ENCODE measurements around the gene AEBP2. TPM values are rescaled to one million over a fixed set of nuclear protein-coding genes. Genes with fewer than 3 reads are reported as not detected.
"Not testable (repeated sequence)": the region's sequence is repeated elsewhere in the genome, so short reads cannot be mapped to it uniquely, and the experiment has no call there.

The AEBP2 gene
- total RNA-seq, 1 donor = 15.6 TPM

- no peak for DNase-seq (ENCODE audit: low read depth in 2 of 3, low spot score in 2 of 3)
Observed at GRCh38 chr12:19421503-19422282, 17.6 kb upstream of the AEBP2 start.

GRCh38 chr12:19423166-19423930, 15.9 kb upstream of the AEBP2 start:
- DNase-seq (ENCODE audit: low read depth in 2 of 3, low spot score in 2 of 3) = no peak

- peak in 1 of 3 donors; percentile 29 for DNase-seq (ENCODE audit: low read depth in 2 of 3, low spot score in 2 of 3)
Observed at GRCh38 chr12:19428246-19428645, 11.0 kb upstream of the AEBP2 start.

GRCh38 chr12:19429491-19429890, 9.8 kb upstream of the AEBP2 start:
- not testable (repeated sequence) for DNase-seq (ENCODE audit: low read depth in 2 of 3, low spot score in 2 of 3)

GRCh38 chr12:19430988-19431387, 8.3 kb upstream of the AEBP2 start:
- no peak for DNase-seq (ENCODE audit: low read depth in 2 of 3, low spot score in 2 of 3)

- DNase-seq (ENCODE audit: low read depth in 2 of 3, low spot score in 2 of 3) = no peak
Observed at GRCh38 chr12:19431407-19432308, 7.6 kb upstream of the AEBP2 start.

- DNase-seq (ENCODE audit: low read depth in 2 of 3, low spot score in 2 of 3) = no peak
Observed at GRCh38 chr12:19432309-19433170, 6.8 kb upstream of the AEBP2 start.

- DNase-seq (ENCODE audit: low read depth in 2 of 3, low spot score in 2 of 3) = no peak
Observed at GRCh38 chr12:19434538-19434937, 4.8 kb upstream of the AEBP2 start.

- DNase-seq (ENCODE audit: low read depth in 2 of 3, low spot score in 2 of 3) = no peak
Observed at GRCh38 chr12:19435831-19436497, 3.3 kb upstream of the AEBP2 start.

GRCh38 chr12:19436931-19437330, 2.4 kb upstream of the AEBP2 start:
- no peak for DNase-seq (ENCODE audit: low read depth in 2 of 3, low spot score in 2 of 3)

GRCh38 chr12:19437996-19438395, 1.3 kb upstream of the AEBP2 start:
- DNase-seq (ENCODE audit: low read depth in 2 of 3, low spot score in 2 of 3) = no peak

GRCh38 chr12:19440019-19440858, 947 bp downstream of the AEBP2 start:
- DNase-seq (ENCODE audit: low read depth in 2 of 3, low spot score in 2 of 3) = peak; percentile 19 to 72 (median 63)

- no peak for DNase-seq (ENCODE audit: low read depth in 2 of 3, low spot score in 2 of 3)
Observed at GRCh38 chr12:19440916-19441315, 1.6 kb downstream of the AEBP2 start.

- no peak for DNase-seq (ENCODE audit: low read depth in 2 of 3, low spot score in 2 of 3)
Observed at GRCh38 chr12:19443585-19443984, 4.3 kb downstream of the AEBP2 start.

GRCh38 chr12:19444097-19444496, 4.8 kb downstream of the AEBP2 start:
- DNase-seq (ENCODE audit: low read depth in 2 of 3, low spot score in 2 of 3) = no peak

- no peak for DNase-seq (ENCODE audit: low read depth in 2 of 3, low spot score in 2 of 3)
Observed at GRCh38 chr12:19447386-19447785, 8.1 kb downstream of the AEBP2 start.

- DNase-seq (ENCODE audit: low read depth in 2 of 3, low spot score in 2 of 3) = no peak
Observed at GRCh38 chr12:19449814-19450213, 10.5 kb downstream of the AEBP2 start.

- no peak for DNase-seq (ENCODE audit: low read depth in 2 of 3, low spot score in 2 of 3)
Observed at GRCh38 chr12:19450362-19450761, 11.1 kb downstream of the AEBP2 start.

- DNase-seq (ENCODE audit: low read depth in 2 of 3, low spot score in 2 of 3) = no peak
Observed at GRCh38 chr12:19451196-19451595, 11.9 kb downstream of the AEBP2 start.
